GM18526 (cell line): ENCODE data around the gene ATP6V1E1.

Experiments
- POLR2A ChIP-seq: IDR thresholded peaks from 3 replicates; pipeline ENCODE4 v1.6.1; 2011; ENCODE audit not compliant: insufficient read length; ENCODE audit errors: extremely low read depth

Gene ATP6V1E1

GRCh38 chr22:17590586-17590985 is 38.0 kb downstream of the ATP6V1E1 start:
- TF ChIP-seq POLR2A, result no peak

- TF ChIP-seq POLR2A, result no peak
Observed at GRCh38 chr22:17589810-17590375, 38.7 kb downstream of the ATP6V1E1 start.

- TF ChIP-seq POLR2A, result no peak
Observed at GRCh38 chr22:17588606-17589005, 39.9 kb downstream of the ATP6V1E1 start.

GRCh38 chr22:17587629-17588028 is 40.9 kb downstream of the ATP6V1E1 start:
- TF ChIP-seq POLR2A, result no peak

GRCh38 chr22:17586831-17587440 is 41.6 kb downstream of the ATP6V1E1 start:
- TF ChIP-seq POLR2A, result no peak

GRCh38 chr22:17583151-17583550 is 45.4 kb downstream of the ATP6V1E1 start:
- no peak for TF ChIP-seq POLR2A

- TF ChIP-seq POLR2A, result no peak
Observed at GRCh38 chr22:17581631-17582030, 46.9 kb downstream of the ATP6V1E1 start.

- TF ChIP-seq POLR2A, result no peak
Observed at GRCh38 chr22:17581056-17581455, 47.5 kb downstream of the ATP6V1E1 start.

- no peak for TF ChIP-seq POLR2A
Observed at GRCh38 chr22:17580441-17581031, 48.0 kb downstream of the ATP6V1E1 start.

GRCh38 chr22:17579535-17579981 is 49.0 kb downstream of the ATP6V1E1 start:
- no peak for TF ChIP-seq POLR2A

GRCh38 chr22:17578136-17578754 is 50.3 kb downstream of the ATP6V1E1 start:
- TF ChIP-seq POLR2A, result no peak

- no peak for TF ChIP-seq POLR2A
Observed at GRCh38 chr22:17576470-17576869, 52.1 kb downstream of the ATP6V1E1 start.

GRCh38 chr22:17575681-17576080 is 52.9 kb downstream of the ATP6V1E1 start:
- no peak for TF ChIP-seq POLR2A

GRCh38 chr22:17575151-17575550 is 53.4 kb downstream of the ATP6V1E1 start:
- no peak for TF ChIP-seq POLR2A

GRCh38 chr22:17570851-17571631 is 57.5 kb downstream of the ATP6V1E1 start:
- TF ChIP-seq POLR2A, result no peak

- TF ChIP-seq POLR2A, result no peak
Observed at GRCh38 chr22:17569971-17570511, 58.5 kb downstream of the ATP6V1E1 start.

GRCh38 chr22:17566776-17567175 is 61.8 kb downstream of the ATP6V1E1 start:
- TF ChIP-seq POLR2A, result no peak
